Left ventricle myocardium inferior (tissue), 1 donor: ENCODE results near the gene SLC16A12. TPM values are rescaled to one million over a fixed set of nuclear protein-coding genes. Genes with fewer than 3 reads are reported as not detected.

Source experiments
- DNase-seq: peaks from one replicate; pipeline ENCODE4 v3.0.0-alpha.2; 2020
- H3K27ac ChIP-seq: fragments of 200-600 bp; replicated peaks from 2 replicates; pipeline ENCODE4 v1.8.0; 2021
- H3K27me3 ChIP-seq: fragments of 200-600 bp; 2 replicates; pipeline ENCODE4 v1.8.0; 2021; ENCODE audit warnings: low read depth
- H3K36me3 ChIP-seq: fragments of 200-600 bp; 2 replicates; pipeline ENCODE4 v1.8.0; 2021
- H3K4me1 ChIP-seq: fragments of 200-600 bp; 2 replicates; pipeline ENCODE4 v1.8.0; 2021
- H3K4me3 ChIP-seq: fragments of 200-600 bp; 2 replicates; pipeline ENCODE4 v1.8.0; 2021; ENCODE audit warnings: mild to moderate bottlenecking, moderate library complexity
- H3K9me3 ChIP-seq: fragments of 200-600 bp; replicated peaks from 2 replicates; pipeline ENCODE4 v1.8.0; 2021
- intact Hi-C: fragments of 100-400 bp; cut with micrococcal nuclease; formaldehyde crosslinking; loops from one replicate; pipeline ENCODE4 v1.11.0; 2022
- total RNA-seq: library from RNA; stranded (reverse); fragmentation: NEBNext Ultra II Directional; extraction: Animal tissue kit (Norgen Biotek cat#: 25700); gene quantifications from one replicate; pipeline ENCODE4 v1.2.1, GENCODE V29; 2021
- TF ChIP-seq, protein P1 (sequence below): fragments of 200-600 bp; IDR thresholded peaks from 2 replicates; pipeline ENCODE4 v1.8.0; 2021; ENCODE audit warnings: antibody characterized with exemption, mild to moderate bottlenecking, borderline replicate concordance
- donor health status: DM: no; HTN: yes; CAD: no; lungs with severe emphysema.

The SLC16A12 gene
- total RNA-seq, 1 donor from 2014 or later: 2.0 TPM

DNA sequence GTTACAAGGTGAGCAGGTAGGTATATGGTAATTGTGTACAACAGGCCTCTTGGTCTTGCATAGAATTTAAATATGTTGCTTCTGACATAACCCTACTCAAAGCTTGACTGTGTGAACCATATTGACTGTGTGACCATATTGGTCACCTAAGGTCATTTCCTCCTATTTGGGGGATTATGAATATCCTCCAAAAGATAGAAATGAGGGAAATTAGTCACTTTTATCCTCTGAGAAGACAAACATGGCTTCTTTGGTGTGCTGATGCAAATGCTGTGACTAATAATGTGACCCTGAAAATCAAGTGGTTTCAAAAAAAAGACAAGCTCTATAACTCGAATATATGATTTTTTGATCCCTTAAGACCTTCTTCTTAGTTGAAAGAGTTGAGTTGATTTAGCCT lies 93.1 kb downstream of the SLC16A12 start:
- H3K36me3 ChIP-seq: no peaks in the 10 kb centered on the region
- no peaks in the 10 kb centered on the region for H3K27me3 ChIP-seq
- H3K9me3 ChIP-seq: peaks cover 13% of the 10 kb centered on the region
- DNase-seq: no peak
- peaks cover 10% of the 10 kb centered on the region for H3K4me1 ChIP-seq
- TF ChIP-seq, protein P1, sequence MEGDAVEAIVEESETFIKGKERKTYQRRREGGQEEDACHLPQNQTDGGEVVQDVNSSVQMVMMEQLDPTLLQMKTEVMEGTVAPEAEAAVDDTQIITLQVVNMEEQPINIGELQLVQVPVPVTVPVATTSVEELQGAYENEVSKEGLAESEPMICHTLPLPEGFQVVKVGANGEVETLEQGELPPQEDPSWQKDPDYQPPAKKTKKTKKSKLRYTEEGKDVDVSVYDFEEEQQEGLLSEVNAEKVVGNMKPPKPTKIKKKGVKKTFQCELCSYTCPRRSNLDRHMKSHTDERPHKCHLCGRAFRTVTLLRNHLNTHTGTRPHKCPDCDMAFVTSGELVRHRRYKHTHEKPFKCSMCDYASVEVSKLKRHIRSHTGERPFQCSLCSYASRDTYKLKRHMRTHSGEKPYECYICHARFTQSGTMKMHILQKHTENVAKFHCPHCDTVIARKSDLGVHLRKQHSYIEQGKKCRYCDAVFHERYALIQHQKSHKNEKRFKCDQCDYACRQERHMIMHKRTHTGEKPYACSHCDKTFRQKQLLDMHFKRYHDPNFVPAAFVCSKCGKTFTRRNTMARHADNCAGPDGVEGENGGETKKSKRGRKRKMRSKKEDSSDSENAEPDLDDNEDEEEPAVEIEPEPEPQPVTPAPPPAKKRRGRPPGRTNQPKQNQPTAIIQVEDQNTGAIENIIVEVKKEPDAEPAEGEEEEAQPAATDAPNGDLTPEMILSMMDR: no peak
- H3K4me3 ChIP-seq: no peak overlapping the region
- no peak overlapping the region for H3K27ac ChIP-seq
- intact Hi-C loops: no loop called here

DNA sequence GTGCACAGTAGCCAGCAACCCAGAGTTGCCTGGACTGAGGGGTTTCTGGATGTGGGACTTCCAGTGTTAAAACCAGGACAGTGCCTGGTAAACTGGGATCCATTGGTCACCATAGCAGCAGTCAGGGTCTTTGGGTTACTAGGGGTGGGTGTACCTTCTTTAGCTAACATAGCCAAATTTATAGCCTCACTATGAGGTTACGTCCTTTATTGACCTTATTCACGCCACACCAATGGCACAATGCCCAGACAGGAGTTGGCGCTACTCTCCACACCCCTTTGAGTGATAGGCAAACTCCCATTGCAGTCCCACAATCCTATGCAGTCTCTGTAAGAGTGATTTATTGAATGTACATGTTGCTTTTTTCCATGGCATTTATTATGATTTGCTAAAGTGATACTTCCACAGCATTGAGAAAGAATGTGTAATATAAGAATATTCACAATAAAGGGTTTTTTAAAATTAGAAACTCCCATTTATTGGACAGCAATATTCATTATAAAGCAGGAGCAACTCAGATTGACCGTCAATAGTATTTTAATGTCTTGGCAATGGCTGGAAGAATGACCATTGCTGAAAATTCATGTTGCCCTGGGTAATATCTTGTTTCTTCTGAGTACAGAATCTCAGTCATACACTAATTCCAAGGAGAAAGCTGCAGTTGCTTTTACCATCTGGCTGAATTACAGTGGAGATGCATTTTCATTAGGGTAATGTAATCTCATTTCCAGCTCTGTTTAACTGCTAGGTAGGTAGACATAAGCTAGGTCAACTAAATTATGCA lies 95.0 kb downstream of the SLC16A12 start:
- Histone ChIP-seq H3K4me1 (peaks cover 10% of the 10 kb centered on the region), H3K4me3 (no peak overlapping the region), H3K36me3 (no peaks in the 10 kb centered on the region), H3K27ac (peak overlapping the region; percentile 31), H3K27me3 (no peaks in the 10 kb centered on the region), H3K9me3 (peaks cover 5% of the 10 kb centered on the region)
- peak; percentile 65 for DNase-seq
- intact Hi-C loops: no loop called here
- TF ChIP-seq, protein P1: no peak

DNA sequence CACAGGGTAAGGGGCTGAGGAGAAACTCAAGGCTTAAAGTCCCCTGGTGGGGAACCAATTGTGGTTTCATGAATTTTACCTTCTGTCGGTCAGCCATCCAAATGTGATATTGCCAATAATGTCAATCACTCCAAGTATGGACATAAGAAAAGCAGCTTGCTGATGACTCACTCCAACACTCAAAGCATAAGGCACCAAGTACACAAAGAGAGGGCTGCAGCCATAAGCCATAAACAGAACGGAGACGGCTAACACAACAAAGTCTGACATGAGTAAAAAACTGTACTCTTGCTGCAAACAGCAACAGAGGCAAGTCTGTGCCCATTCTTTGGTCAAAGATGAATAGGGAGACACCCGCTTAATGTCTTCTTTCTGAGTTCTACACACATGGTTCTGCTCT lies 96.9 kb downstream of the SLC16A12 start:
- Histone ChIP-seq H3K27ac (no peak overlapping the region), H3K36me3 (no peaks in the 10 kb centered on the region), H3K27me3 (no peaks in the 10 kb centered on the region), H3K4me3 (no peak overlapping the region), H3K4me1 (peaks cover 12% of the 10 kb centered on the region), H3K9me3 (no peaks in the 10 kb centered on the region)
- no peak for DNase-seq
- TF ChIP-seq, protein P1: no peak
- intact Hi-C loops: no loop called here

DNA sequence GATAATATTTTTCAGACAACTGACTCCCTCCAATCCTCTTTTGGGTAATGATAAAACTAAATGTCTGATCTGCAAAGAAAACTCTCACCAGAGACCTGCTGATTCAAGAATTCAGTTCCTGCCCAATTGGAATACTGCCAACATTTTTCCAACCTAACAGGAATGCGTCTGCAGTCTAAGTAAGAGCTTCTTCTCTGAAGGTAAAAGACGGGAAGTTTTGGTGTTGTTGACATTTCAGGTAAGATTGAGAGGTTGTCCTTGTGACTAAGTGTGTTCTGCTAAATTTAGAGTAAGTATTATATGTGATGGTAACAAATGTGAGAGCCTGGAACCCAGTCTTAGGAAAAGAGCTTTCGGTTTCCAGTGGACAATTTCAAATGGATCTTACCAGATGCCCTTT lies 103.4 kb downstream of the SLC16A12 start:
- Histone ChIP-seq H3K4me1 (peaks cover 42% of the 10 kb centered on the region), H3K27me3 (no peaks in the 10 kb centered on the region), H3K9me3 (no peaks in the 10 kb centered on the region), H3K36me3 (no peaks in the 10 kb centered on the region), H3K4me3 (peak overlapping the region; percentile 20), H3K27ac (peak overlapping the region; percentile 46)
- TF ChIP-seq, protein P1: no peak
- DNase-seq: no peak
- intact Hi-C loops: no loop called here

DNA sequence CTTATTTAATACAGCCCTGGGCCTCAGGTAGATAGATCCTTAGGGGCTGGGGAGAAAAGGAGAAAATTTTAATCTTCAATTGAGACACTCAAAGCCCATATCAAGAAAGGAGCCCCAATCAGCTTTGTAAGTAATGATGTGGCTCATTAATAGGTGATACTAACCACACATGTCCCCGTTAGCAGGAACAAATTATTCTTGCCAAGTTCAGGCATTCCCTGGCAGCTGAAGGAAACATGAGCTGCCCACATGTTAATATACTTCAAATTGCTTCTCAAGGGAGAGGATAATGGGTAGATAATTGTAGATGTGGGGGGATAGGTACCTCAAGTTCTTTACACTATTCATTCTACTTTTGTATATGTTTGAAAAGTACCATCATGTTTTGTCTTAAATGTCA lies 106.5 kb downstream of the SLC16A12 start:
- Histone ChIP-seq H3K4me3 (no peak overlapping the region), H3K27ac (peak overlapping the region; percentile 43), H3K36me3 (no peaks in the 10 kb centered on the region), H3K27me3 (no peaks in the 10 kb centered on the region), H3K9me3 (no peaks in the 10 kb centered on the region), H3K4me1 (peaks cover 42% of the 10 kb centered on the region)
- TF ChIP-seq, protein P1: no peak
- DNase-seq: no peak
- intact Hi-C loops: loop anchor here (10.0 kb wide), 1 partner anchor 276 kb away; the partner anchor contains the start of gene KIF20B
